ENCODE data around the gene PRKN. TPM values are rescaled to one million over a fixed set of nuclear protein-coding genes. Genes with fewer than 3 reads are reported as not detected.

The PRKN gene
- total and polyA plus RNA-seq, 2 experiments from 2014 or later = 0.10 to 0.84 TPM

DNA sequence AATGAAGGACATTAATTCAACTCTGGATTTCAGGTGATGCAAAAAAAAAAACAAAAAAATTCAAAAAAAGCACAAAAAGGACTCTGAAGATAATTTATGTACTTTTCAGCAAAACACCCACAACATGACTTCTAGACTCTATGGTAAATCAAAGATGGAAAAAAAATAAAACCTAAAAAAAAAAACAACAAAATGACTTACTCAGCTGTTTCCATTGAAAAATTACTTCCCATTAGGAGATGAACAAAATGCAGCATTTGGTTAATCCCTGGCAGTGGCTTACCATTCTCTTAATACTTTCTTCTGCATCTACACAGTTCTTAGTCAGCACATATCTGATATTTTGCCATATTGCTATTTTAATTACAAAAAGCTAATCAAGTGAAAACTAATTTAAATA lies 572.6 kb downstream of the PRKN start:
- H4K20me1 ChIP-seq (replicated peaks; ENCODE audit: insufficient read depth) = no peaks in the 10 kb centered on the region
- no peak overlapping the region for H3K4me2 ChIP-seq
- ATAC-seq (no peak), DNase-seq (ENCODE audit: low spot score) (no peak)
- no peaks in the 10 kb centered on the region for H3K36me3 Mint-ChIP-seq (ENCODE audit: low read depth)
- no peaks in the 10 kb centered on the region for H3K36me3 ChIP-seq (ENCODE audit: insufficient read depth)
- H3K4me3 Mint-ChIP-seq = no peak overlapping the region
- H3K79me2 ChIP-seq (replicated peaks; ENCODE audit: insufficient read depth) = no peaks in the 10 kb centered on the region
- no peak overlapping the region for H3K27ac ChIP-seq (ENCODE audit: low read depth)
- H3K4me3 ChIP-seq = no peak overlapping the region
- peaks cover 9% of the 10 kb centered on the region for H3K4me1 Mint-ChIP-seq
- H3K27me3 ChIP-seq (ENCODE audit: insufficient read depth) = no peaks in the 10 kb centered on the region
- no peaks in the 10 kb centered on the region for H3F3A ChIP-seq (replicated peaks; ENCODE audit: low read depth)
- H3K27ac Mint-ChIP-seq = no peak overlapping the region
- H2AFZ ChIP-seq = no peak overlapping the region
- H3K27me3 Mint-ChIP-seq (ENCODE audit: insufficient read depth, low read depth, poor library complexity) = peaks cover 2% of the 10 kb centered on the region
- no peaks in the 10 kb centered on the region for H3K9me2 ChIP-seq (ENCODE audit: insufficient read depth)
- 0 out of 2 replicates have a peak, but pooled peaks cover 5% of the 10 kb centered on the region for H3K4me1 ChIP-seq (ENCODE audit: insufficient read depth)
- TF ChIP-seq ZNF331 (CRISPR knock-in tag; IDR thresholded peaks at IDR 0.05; ENCODE audit: low read depth) (no peak), ZNF114 (CRISPR knock-in tag; IDR thresholded peaks at IDR 0.05) (no peak), EZH2 (IDR thresholded peaks at IDR 0.05; ENCODE audit: low read depth, unreplicated experiment) (no peak), STAT1 (IDR thresholded peaks at IDR 0.05; ENCODE audit: unreplicated experiment) (no peak), JUNB (IDR thresholded peaks at IDR 0.05; ENCODE audit: unreplicated experiment) (no peak), CREB1 (CRISPR knock-in tag; IDR thresholded peaks at IDR 0.05; ENCODE audit: low read depth) (no peak), NANOG (IDR thresholded peaks at IDR 0.05; ENCODE audit: borderline replicate concordance) (no peak), POLR2AphosphoS5 (IDR thresholded peaks at IDR 0.05; ENCODE audit: low read depth) (no peak), EZH2phosphoT487 (IDR thresholded peaks at IDR 0.05; ENCODE audit: unreplicated experiment) (no peak)
- TF ChIP-seq, protein P1, sequence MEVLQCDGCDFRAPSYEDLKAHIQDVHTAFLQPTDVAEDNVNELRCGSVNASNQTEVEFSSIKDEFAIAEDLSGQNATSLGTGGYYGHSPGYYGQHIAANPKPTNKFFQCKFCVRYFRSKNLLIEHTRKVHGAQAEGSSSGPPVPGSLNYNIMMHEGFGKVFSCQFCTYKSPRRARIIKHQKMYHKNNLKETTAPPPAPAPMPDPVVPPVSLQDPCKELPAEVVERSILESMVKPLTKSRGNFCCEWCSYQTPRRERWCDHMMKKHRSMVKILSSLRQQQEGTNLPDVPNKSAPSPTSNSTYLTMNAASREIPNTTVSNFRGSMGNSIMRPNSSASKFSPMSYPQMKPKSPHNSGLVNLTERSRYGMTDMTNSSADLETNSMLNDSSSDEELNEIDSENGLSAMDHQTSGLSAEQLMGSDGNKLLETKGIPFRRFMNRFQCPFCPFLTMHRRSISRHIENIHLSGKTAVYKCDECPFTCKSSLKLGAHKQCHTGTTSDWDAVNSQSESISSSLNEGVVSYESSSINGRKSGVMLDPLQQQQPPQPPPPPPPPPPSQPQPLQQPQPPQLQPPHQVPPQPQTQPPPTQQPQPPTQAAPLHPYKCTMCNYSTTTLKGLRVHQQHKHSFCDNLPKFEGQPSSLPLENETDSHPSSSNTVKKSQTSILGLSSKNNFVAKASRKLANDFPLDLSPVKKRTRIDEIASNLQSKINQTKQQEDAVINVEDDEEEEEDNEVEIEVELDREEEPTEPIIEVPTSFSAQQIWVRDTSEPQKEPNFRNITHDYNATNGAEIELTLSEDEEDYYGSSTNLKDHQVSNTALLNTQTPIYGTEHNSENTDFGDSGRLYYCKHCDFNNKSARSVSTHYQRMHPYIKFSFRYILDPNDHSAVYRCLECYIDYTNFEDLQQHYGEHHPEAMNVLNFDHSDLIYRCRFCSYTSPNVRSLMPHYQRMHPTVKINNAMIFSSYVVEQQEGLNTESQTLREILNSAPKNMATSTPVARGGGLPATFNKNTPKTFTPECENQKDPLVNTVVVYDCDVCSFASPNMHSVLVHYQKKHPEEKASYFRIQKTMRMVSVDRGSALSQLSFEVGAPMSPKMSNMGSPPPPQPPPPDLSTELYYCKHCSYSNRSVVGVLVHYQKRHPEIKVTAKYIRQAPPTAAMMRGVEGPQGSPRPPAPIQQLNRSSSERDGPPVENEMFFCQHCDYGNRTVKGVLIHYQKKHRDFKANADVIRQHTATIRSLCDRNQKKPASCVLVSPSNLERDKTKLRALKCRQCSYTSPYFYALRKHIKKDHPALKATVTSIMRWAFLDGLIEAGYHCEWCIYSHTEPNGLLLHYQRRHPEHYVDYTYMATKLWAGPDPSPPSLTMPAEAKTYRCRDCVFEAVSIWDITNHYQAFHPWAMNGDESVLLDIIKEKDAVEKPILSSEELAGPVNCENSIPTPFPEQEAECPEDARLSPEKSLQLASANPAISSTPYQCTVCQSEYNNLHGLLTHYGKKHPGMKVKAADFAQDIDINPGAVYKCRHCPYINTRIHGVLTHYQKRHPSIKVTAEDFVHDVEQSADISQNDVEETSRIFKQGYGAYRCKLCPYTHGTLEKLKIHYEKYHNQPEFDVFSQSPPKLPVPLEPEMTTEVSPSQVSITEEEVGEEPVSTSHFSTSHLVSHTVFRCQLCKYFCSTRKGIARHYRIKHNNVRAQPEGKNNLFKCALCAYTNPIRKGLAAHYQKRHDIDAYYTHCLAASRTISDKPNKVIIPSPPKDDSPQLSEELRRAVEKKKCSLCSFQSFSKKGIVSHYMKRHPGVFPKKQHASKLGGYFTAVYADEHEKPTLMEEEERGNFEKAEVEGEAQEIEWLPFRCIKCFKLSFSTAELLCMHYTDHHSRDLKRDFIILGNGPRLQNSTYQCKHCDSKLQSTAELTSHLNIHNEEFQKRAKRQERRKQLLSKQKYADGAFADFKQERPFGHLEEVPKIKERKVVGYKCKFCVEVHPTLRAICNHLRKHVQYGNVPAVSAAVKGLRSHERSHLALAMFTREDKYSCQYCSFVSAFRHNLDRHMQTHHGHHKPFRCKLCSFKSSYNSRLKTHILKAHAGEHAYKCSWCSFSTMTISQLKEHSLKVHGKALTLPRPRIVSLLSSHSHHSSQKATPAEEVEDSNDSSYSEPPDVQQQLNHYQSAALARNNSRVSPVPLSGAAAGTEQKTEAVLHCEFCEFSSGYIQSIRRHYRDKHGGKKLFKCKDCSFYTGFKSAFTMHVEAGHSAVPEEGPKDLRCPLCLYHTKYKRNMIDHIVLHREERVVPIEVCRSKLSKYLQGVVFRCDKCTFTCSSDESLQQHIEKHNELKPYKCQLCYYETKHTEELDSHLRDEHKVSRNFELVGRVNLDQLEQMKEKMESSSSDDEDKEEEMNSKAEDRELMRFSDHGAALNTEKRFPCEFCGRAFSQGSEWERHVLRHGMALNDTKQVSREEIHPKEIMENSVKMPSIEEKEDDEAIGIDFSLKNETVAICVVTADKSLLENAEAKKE (CRISPR knock-in tag; IDR thresholded peaks at IDR 0.05) = no peak
- TF ChIP-seq, protein P2, sequence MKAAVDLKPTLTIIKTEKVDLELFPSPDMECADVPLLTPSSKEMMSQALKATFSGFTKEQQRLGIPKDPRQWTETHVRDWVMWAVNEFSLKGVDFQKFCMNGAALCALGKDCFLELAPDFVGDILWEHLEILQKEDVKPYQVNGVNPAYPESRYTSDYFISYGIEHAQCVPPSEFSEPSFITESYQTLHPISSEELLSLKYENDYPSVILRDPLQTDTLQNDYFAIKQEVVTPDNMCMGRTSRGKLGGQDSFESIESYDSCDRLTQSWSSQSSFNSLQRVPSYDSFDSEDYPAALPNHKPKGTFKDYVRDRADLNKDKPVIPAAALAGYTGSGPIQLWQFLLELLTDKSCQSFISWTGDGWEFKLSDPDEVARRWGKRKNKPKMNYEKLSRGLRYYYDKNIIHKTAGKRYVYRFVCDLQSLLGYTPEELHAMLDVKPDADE (IDR thresholded peaks at IDR 0.05) = no peak
- TF ChIP-seq, protein P3, sequence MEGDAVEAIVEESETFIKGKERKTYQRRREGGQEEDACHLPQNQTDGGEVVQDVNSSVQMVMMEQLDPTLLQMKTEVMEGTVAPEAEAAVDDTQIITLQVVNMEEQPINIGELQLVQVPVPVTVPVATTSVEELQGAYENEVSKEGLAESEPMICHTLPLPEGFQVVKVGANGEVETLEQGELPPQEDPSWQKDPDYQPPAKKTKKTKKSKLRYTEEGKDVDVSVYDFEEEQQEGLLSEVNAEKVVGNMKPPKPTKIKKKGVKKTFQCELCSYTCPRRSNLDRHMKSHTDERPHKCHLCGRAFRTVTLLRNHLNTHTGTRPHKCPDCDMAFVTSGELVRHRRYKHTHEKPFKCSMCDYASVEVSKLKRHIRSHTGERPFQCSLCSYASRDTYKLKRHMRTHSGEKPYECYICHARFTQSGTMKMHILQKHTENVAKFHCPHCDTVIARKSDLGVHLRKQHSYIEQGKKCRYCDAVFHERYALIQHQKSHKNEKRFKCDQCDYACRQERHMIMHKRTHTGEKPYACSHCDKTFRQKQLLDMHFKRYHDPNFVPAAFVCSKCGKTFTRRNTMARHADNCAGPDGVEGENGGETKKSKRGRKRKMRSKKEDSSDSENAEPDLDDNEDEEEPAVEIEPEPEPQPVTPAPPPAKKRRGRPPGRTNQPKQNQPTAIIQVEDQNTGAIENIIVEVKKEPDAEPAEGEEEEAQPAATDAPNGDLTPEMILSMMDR (conservative IDR thresholded peaks at IDR 0.05; ENCODE audit: low read depth in 2 of 2) = no peak
- TF ChIP-seq, protein P4, sequence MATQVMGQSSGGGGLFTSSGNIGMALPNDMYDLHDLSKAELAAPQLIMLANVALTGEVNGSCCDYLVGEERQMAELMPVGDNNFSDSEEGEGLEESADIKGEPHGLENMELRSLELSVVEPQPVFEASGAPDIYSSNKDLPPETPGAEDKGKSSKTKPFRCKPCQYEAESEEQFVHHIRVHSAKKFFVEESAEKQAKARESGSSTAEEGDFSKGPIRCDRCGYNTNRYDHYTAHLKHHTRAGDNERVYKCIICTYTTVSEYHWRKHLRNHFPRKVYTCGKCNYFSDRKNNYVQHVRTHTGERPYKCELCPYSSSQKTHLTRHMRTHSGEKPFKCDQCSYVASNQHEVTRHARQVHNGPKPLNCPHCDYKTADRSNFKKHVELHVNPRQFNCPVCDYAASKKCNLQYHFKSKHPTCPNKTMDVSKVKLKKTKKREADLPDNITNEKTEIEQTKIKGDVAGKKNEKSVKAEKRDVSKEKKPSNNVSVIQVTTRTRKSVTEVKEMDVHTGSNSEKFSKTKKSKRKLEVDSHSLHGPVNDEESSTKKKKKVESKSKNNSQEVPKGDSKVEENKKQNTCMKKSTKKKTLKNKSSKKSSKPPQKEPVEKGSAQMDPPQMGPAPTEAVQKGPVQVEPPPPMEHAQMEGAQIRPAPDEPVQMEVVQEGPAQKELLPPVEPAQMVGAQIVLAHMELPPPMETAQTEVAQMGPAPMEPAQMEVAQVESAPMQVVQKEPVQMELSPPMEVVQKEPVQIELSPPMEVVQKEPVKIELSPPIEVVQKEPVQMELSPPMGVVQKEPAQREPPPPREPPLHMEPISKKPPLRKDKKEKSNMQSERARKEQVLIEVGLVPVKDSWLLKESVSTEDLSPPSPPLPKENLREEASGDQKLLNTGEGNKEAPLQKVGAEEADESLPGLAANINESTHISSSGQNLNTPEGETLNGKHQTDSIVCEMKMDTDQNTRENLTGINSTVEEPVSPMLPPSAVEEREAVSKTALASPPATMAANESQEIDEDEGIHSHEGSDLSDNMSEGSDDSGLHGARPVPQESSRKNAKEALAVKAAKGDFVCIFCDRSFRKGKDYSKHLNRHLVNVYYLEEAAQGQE (IDR thresholded peaks at IDR 0.05; ENCODE audit: unreplicated experiment) = no peak
- peaks cover 3% of the 10 kb centered on the region; the same call in 1 of the 3 replicates for H3K9me3 Mint-ChIP-seq

Data from GM23338 (cell line).